ENCODE results near the gene PHLDB2.

PHLDB2 gene

DNA sequence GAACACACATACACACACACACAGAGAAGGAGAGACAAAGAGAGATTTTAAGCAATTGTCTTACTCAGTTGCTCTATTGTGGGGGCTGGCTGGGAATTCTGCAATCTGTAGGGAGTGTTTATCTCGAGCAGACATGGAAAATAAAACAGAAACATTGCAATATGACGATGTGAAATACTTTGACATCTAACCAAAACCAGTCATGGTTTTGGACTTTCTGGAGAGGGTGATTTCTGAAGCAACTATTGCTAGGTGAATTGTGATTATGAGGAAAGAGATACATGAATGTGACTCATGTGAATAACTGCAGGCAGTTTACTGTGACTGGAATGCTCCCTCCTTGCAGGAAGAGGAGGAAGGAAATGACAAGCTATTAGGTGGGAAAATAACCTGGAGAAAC lies 12.3 kb upstream of the PHLDB2 start:
- ATAC-seq = peak; percentile 62
- no peak for TF ChIP-seq ESRRG (CRISPR knock-in tag; IDR thresholded peaks at IDR 0.05)
- no peak for TF ChIP-seq SNAI2 (CRISPR knock-in tag; IDR thresholded peaks at IDR 0.05)
- TF ChIP-seq TOX (CRISPR knock-in tag; IDR thresholded peaks at IDR 0.05; ENCODE audit: borderline replicate concordance) = no peak
- no peak for TF ChIP-seq RARB (CRISPR knock-in tag; IDR thresholded peaks at IDR 0.05)
- TF ChIP-seq, protein P1, sequence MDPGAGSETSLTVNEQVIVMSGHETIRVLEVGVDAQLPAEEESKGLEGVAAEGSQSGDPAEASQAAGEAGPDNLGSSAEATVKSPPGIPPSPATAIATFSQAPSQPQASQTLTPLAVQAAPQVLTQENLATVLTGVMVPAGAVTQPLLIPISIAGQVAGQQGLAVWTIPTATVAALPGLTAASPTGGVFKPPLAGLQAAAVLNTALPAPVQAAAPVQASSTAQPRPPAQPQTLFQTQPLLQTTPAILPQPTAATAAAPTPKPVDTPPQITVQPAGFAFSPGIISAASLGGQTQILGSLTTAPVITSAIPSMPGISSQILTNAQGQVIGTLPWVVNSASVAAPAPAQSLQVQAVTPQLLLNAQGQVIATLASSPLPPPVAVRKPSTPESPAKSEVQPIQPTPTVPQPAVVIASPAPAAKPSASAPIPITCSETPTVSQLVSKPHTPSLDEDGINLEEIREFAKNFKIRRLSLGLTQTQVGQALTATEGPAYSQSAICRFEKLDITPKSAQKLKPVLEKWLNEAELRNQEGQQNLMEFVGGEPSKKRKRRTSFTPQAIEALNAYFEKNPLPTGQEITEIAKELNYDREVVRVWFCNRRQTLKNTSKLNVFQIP (CRISPR knock-in tag; IDR thresholded peaks at IDR 0.05; ENCODE audit: borderline replicate concordance, low read depth) = no peak
- TF ChIP-seq, protein P2, sequence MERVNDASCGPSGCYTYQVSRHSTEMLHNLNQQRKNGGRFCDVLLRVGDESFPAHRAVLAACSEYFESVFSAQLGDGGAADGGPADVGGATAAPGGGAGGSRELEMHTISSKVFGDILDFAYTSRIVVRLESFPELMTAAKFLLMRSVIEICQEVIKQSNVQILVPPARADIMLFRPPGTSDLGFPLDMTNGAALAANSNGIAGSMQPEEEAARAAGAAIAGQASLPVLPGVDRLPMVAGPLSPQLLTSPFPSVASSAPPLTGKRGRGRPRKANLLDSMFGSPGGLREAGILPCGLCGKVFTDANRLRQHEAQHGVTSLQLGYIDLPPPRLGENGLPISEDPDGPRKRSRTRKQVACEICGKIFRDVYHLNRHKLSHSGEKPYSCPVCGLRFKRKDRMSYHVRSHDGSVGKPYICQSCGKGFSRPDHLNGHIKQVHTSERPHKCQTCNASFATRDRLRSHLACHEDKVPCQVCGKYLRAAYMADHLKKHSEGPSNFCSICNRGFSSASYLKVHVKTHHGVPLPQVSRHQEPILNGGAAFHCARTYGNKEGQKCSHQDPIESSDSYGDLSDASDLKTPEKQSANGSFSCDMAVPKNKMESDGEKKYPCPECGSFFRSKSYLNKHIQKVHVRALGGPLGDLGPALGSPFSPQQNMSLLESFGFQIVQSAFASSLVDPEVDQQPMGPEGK (CRISPR knock-in tag; IDR thresholded peaks at IDR 0.05; ENCODE audit: borderline replicate concordance) = no peak
- TF ChIP-seq, protein P3, sequence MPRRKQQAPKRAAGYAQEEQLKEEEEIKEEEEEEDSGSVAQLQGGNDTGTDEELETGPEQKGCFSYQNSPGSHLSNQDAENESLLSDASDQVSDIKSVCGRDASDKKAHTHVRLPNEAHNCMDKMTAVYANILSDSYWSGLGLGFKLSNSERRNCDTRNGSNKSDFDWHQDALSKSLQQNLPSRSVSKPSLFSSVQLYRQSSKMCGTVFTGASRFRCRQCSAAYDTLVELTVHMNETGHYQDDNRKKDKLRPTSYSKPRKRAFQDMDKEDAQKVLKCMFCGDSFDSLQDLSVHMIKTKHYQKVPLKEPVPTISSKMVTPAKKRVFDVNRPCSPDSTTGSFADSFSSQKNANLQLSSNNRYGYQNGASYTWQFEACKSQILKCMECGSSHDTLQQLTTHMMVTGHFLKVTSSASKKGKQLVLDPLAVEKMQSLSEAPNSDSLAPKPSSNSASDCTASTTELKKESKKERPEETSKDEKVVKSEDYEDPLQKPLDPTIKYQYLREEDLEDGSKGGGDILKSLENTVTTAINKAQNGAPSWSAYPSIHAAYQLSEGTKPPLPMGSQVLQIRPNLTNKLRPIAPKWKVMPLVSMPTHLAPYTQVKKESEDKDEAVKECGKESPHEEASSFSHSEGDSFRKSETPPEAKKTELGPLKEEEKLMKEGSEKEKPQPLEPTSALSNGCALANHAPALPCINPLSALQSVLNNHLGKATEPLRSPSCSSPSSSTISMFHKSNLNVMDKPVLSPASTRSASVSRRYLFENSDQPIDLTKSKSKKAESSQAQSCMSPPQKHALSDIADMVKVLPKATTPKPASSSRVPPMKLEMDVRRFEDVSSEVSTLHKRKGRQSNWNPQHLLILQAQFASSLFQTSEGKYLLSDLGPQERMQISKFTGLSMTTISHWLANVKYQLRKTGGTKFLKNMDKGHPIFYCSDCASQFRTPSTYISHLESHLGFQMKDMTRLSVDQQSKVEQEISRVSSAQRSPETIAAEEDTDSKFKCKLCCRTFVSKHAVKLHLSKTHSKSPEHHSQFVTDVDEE (CRISPR knock-in tag; IDR thresholded peaks at IDR 0.05) = no peak
- no peak for TF ChIP-seq ZFP3 (CRISPR knock-in tag; IDR thresholded peaks at IDR 0.05)
- TF ChIP-seq, protein P4, sequence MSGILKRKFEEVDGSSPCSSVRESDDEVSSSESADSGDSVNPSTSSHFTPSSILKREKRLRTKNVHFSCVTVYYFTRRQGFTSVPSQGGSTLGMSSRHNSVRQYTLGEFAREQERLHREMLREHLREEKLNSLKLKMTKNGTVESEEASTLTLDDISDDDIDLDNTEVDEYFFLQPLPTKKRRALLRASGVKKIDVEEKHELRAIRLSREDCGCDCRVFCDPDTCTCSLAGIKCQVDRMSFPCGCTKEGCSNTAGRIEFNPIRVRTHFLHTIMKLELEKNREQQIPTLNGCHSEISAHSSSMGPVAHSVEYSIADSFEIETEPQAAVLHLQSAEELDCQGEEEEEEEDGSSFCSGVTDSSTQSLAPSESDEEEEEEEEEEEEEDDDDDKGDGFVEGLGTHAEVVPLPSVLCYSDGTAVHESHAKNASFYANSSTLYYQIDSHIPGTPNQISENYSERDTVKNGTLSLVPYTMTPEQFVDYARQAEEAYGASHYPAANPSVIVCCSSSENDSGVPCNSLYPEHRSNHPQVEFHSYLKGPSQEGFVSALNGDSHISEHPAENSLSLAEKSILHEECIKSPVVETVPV (CRISPR knock-in tag; IDR thresholded peaks at IDR 0.05) = no peak
- TF ChIP-seq PPARA (CRISPR knock-in tag; IDR thresholded peaks at IDR 0.05; ENCODE audit: borderline replicate concordance) = no peak
- no peak for TF ChIP-seq GLIS3 (CRISPR knock-in tag; IDR thresholded peaks at IDR 0.05)
- no peak for TF ChIP-seq ZNF8 (CRISPR knock-in tag; IDR thresholded peaks at IDR 0.05)
- no peak for TF ChIP-seq CSDC2 (CRISPR knock-in tag; IDR thresholded peaks at IDR 0.05)
- TF ChIP-seq ZC3H10 (CRISPR knock-in tag; IDR thresholded peaks at IDR 0.05) = no peak
- TF ChIP-seq TCF4 (CRISPR knock-in tag; IDR thresholded peaks at IDR 0.05; ENCODE audit: borderline replicate concordance) = no peak
- TF ChIP-seq, protein P5, sequence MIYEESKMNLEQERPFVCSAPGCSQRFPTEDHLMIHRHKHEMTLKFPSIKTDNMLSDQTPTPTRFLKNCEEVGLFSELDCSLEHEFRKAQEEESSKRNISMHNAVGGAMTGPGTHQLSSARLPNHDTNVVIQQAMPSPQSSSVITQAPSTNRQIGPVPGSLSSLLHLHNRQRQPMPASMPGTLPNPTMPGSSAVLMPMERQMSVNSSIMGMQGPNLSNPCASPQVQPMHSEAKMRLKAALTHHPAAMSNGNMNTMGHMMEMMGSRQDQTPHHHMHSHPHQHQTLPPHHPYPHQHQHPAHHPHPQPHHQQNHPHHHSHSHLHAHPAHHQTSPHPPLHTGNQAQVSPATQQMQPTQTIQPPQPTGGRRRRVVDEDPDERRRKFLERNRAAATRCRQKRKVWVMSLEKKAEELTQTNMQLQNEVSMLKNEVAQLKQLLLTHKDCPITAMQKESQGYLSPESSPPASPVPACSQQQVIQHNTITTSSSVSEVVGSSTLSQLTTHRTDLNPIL (CRISPR knock-in tag; IDR thresholded peaks at IDR 0.05; ENCODE audit: low read depth) = no peak

DNA sequence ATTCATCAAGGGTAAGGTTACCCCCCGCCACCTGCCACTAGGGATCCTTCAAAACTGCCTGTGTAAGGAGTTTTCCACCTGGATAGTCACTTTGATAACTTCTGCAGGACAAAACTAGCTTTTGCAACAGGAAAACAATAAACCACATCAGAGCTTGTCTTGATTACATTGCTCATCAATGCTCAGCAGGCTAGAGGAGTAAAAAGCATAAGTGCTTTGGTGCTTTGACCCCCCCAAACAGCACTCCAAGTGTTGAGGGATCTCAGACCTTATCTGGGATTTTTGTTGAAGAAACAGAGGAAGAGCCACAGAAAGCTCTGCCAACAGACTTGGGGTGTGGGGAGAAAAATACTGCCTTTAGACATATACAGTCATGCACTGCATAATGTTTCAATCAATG lies 10.8 kb upstream of the PHLDB2 start:
- TF ChIP-seq ZNF8 (CRISPR knock-in tag; IDR thresholded peaks at IDR 0.05) (no peak), ZC3H10 (CRISPR knock-in tag; IDR thresholded peaks at IDR 0.05) (no peak), OSR1 (CRISPR knock-in tag; IDR thresholded peaks at IDR 0.05) (no peak), CSDC2 (CRISPR knock-in tag; IDR thresholded peaks at IDR 0.05) (no peak), GLIS3 (CRISPR knock-in tag; IDR thresholded peaks at IDR 0.05) (no peak)
- ATAC-seq = no peak

DNA sequence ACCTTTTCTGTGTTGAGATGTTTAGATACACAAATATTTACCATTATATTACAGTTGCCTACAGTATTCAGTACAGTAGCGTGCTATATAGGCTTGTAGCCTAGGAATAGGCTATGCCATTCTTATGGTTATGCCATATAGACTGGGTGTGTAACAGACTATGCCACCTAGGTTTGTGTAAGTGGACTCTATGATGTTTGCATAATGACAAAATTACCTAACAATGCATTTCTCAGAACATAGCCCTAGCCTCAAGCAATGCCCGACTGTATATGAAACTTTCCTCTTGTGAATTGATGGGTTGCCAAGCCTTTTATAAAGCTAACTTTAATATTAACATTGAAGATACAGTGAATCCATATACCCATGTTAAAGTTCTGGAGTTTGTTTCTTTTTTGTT lies 10.3 kb upstream of the PHLDB2 start:
- ATAC-seq = no peak
- no peak for TF ChIP-seq TOX (CRISPR knock-in tag; IDR thresholded peaks at IDR 0.05; ENCODE audit: borderline replicate concordance)
- no peak for TF ChIP-seq ZC3H10 (CRISPR knock-in tag; IDR thresholded peaks at IDR 0.05)
- no peak for TF ChIP-seq GLIS3 (CRISPR knock-in tag; IDR thresholded peaks at IDR 0.05)
- no peak for TF ChIP-seq BACH2 (CRISPR knock-in tag; IDR thresholded peaks at IDR 0.05; ENCODE audit: borderline replicate concordance)
- TF ChIP-seq ESRRG (CRISPR knock-in tag; IDR thresholded peaks at IDR 0.05) = no peak
- TF ChIP-seq ARNTL (CRISPR knock-in tag; IDR thresholded peaks at IDR 0.05; ENCODE audit: borderline replicate concordance, low read depth) = no peak
- TF ChIP-seq, protein P2 (CRISPR knock-in tag; IDR thresholded peaks at IDR 0.05; ENCODE audit: borderline replicate concordance) = no peak
- TF ChIP-seq, protein P5 (CRISPR knock-in tag; IDR thresholded peaks at IDR 0.05; ENCODE audit: low read depth) = no peak
- TF ChIP-seq TCF4 (CRISPR knock-in tag; IDR thresholded peaks at IDR 0.05; ENCODE audit: borderline replicate concordance) = no peak
- no peak for TF ChIP-seq CSDC2 (CRISPR knock-in tag; IDR thresholded peaks at IDR 0.05)
- TF ChIP-seq ISL1 (CRISPR knock-in tag; IDR thresholded peaks at IDR 0.05) = no peak
- TF ChIP-seq, protein P3 (CRISPR knock-in tag; IDR thresholded peaks at IDR 0.05) = no peak
- no peak for TF ChIP-seq ZFP30 (CRISPR knock-in tag; IDR thresholded peaks at IDR 0.05)
- TF ChIP-seq PPARA (CRISPR knock-in tag; IDR thresholded peaks at IDR 0.05; ENCODE audit: borderline replicate concordance) = no peak
- no peak for TF ChIP-seq ZNF8 (CRISPR knock-in tag; IDR thresholded peaks at IDR 0.05)
